Activated effector memory CD4-positive, alpha-beta T cell treated with anti-CD3 and anti-CD28 coated beads, Interleukin-2, amount 50 U/mL, for 16 hours (primary cell): ENCODE results near the gene KIF21A.
"Not testable (repeated sequence)": the region's sequence is repeated elsewhere in the genome, so short reads cannot be mapped to it uniquely, and the experiment has no call there.

Experiments used
- DNase-seq: peaks from one replicate; pipeline ENCODE4 v3.0.0-alpha.2; 2020

The KIF21A gene

GRCh38 chr12:39332661-39333175 is 110.2 kb downstream of the KIF21A start:
- no peak for DNase-seq

DNA sequence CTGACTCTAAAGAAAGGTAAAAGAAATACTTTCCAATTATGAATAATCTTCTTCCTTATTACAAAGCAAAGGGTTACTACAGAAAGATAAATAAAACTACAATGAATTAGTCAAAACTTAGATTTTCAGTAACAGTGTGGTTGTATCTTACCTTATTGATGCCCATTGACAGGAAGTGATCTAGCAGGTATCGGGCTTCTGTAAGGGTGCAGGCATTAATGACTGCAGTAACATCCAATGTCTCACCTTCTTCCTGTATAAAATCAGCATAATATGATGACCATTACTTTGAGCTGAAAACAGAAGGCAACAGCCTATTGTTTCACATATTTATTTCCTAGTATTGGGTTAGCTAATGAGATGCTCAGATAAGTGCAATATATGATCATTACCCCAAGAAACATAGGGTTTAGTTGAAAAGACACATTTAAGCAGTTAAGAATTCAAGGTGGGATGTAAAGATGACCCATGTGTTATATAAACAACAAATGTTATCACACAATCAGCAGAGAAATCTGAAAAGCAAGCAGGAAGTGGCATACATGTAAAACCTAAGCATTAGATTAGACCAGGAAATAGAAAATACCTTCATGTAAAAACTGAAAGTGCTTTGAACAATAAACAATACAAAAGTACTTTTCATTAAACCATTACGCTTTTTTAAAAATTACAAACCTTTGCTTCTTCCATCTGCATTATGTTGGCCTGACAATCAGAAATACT is 111.2 kb downstream of the KIF21A start:
- no peak for DNase-seq

DNA sequence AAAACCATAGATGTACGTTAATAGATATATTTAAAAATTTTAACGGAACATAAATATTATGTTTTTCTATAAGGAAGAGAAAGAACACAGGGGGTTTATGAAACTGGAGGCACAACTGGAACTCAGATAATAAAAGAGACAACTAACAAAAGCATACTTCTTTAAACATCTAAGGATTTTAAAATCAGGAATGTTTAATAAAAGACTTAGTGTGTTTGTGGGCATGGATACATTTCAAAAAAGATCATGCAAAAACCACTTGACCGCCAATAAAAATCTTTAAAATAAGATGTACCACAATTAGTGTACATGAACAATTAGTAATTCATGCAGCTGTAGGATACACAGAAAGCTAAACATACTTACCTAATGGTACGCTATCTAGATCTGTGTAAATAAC is 113.0 kb downstream of the KIF21A start:
- DNase-seq, result no peak

DNA sequence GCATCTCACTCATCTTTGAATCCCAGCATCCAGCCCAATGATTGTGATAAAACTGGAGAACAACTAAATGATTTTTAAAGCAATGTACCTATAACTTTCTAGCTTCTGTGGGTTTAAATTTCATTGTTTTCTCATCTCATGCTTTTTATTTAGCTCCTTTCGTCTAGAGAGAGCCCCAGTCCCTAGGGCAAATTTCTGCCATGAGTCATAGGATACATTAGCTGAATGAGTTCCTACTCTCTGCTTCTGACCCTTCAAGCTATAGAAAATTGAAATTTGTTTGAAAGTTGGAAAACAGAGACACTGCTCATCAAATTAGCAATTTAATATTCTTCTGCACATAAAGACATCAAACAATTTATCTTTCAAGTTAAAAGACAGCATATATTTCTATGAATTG is 113.9 kb downstream of the KIF21A start:
- no peak for DNase-seq

DNA sequence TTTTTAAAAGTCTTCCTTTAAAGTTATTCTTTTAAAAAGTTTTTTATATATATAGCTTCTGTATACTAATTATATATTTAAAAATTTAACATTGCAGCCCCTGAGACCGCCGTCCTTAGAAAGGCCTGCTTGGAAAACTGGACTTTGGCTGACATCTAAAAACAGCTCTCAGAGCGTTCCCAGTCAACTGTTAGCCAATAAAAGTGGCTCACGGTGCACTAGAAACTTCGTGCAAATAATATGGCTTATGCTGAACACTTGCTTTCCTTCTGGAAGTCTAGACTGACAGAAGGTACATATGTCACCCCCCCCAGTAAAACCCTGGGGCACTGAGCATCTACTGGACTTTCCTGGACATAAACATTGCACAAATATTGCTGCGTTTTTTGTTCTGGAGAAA is 115.0 kb downstream of the KIF21A start:
- no peak for DNase-seq

- DNase-seq, result no peak
Observed at GRCh38 chr12:39327510-39327909, 115.4 kb downstream of the KIF21A start.

GRCh38 chr12:39319180-39319579 is 123.7 kb downstream of the KIF21A start:
- no peak for DNase-seq

- DNase-seq, result no peak
Observed at GRCh38 chr12:39314547-39314946, 128.4 kb downstream of the KIF21A start.

GRCh38 chr12:39309516-39309915 is 133.4 kb downstream of the KIF21A start:
- no peak for DNase-seq

DNA sequence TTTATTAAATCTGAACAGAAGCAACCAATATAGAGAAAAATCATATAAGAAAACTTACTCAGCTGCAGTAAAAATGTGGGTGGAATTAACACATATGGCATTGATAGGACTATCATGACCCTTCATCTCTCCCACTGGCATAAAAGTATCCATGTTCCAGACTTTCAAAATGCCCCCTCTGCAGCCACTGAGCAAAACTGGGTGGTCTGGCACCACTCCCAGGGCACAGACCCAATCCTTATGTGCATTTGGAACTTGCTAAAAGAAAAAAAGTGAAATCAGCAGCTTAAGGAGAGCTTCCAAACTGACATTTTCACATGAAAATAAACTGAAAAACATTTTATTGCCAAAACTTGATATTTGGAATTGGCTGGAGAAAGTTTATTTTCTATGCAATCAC is 141.5 kb downstream of the KIF21A start:
- DNase-seq, result no peak

DNA sequence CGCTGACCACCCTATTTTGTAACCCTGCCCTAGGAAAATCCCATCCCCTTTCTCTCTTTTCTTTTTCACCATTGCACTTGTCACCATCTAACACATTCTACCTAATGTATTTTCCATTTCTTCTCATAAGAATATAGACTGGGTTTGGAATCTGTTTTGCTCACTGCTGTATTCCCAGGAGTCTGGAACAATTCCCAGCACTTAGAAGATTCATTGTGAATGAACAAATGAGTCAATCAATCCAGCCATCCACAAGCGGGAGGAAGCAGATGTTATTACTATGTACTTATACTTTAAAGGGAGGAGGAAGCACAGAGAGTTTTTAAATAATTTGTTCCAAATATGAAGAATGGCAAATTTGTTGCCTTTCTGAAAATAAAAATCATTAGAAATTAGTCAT is 142.1 kb downstream of the KIF21A start:
- DNase-seq, result no peak

- DNase-seq, result no peak
Observed at GRCh38 chr12:39297891-39298290, 145.0 kb downstream of the KIF21A start.

- DNase-seq, result no peak
Observed at GRCh38 chr12:39296496-39296895, 146.4 kb downstream of the KIF21A start.

DNA sequence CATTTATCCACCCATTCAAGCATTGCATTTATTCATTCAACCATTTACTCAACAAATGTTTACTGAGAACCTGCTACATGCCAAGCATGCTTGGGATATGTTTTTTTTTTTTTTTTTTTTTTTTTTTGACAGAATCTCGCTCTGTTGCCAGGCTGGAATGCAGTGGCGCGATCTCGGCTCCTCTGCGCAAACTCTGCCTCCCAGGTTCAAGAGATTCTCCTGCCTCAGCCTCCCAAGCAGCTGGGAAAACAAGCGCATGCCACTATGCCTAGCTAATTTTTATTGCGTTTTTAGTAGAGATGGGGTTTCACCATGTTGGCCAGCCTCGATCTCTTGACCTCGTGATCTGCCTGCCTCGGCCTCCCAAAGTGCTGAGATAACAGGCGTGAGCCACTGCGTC is 147.3 kb downstream of the KIF21A start:
- DNase-seq, result not testable (repeated sequence)

- no peak for DNase-seq
Observed at GRCh38 chr12:39294715-39295114, 148.2 kb downstream of the KIF21A start.

DNA sequence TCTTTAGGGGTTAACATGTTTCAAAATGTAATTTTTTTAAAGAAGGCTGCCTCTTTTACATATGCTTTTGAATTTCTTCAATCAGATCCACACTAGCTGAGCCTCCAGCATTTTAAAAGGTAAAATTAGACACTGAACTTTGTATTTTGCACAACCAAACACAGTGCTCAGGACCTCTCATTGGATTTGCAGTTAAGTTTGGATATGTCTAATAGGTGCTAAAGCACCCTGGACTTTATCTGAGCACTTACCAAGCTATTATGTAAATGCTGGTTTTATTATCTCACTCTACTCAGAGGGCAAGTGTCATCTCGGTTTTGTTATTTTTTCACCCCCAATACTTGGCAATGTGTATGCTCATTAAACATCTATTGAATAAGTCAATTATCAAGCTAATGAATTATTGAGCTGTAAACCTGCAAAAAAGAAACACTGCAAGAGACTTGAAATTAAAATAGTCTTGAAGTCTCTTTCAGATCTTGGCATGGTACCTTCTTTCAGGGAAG is 150.7 kb downstream of the KIF21A start:
- DNase-seq, result no peak

DNA sequence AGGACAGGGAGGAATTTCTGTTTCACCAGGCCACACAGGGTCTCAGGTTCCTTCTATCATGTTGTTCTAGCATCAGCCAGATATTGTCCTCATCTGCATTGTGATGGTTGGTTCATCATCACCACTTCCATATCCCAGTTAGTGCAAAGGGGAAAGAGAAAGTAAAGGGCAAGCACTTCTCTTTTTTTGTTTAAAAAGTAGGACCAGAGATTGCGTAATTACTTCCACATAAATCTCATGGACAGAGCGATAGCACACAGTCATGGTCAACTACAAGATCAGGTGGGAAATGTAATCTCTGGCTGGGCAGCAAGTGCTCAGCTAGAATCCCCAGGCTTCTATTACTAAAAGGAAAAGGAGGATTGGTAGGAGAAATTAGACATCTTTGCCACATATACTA is 155.1 kb downstream of the KIF21A start:
- DNase-seq, result no peak

GRCh38 chr12:39287409-39287808 is 155.5 kb downstream of the KIF21A start:
- no peak for DNase-seq

DNA sequence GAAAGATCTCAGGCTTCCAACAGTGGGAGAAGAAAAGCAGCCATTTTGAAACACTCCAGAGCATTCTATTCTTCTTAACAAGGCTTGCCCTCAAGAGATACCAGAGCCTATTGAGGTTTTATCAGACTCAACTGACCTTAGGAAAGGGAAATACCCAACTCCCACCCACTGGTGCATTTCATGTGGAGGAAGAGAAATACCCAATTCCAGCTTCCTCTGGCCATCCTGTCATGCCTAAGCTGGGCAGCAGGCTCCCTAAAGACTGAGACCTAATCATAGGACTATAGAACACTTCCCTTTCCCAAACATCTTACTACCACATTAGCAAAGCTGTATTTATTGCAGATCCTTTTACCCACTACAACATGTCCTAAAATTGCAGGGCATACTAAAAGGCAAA is 164.5 kb downstream of the KIF21A start:
- no peak for DNase-seq

GRCh38 chr12:39277416-39277815 is 165.5 kb downstream of the KIF21A start:
- DNase-seq, result no peak

DNA sequence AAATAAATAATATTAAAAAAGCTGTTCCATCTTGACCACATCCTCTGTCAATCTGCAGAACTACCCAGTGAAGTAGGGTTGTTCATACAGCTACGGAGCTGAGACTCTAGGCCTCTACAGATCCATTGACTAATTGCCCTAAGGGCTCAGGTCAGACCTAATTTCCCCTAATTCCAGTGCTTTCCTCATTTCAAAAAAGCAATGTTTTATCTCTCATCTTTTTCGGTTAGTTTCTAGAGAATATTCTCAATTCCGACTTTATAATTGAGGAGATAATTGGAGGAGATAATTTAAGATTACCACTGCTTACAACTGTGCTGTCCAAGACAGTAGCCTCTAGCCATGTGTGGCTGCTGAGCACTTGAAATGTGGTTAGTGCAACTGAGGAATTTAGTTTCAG is 167.1 kb downstream of the KIF21A start:
- no peak for DNase-seq

DNA sequence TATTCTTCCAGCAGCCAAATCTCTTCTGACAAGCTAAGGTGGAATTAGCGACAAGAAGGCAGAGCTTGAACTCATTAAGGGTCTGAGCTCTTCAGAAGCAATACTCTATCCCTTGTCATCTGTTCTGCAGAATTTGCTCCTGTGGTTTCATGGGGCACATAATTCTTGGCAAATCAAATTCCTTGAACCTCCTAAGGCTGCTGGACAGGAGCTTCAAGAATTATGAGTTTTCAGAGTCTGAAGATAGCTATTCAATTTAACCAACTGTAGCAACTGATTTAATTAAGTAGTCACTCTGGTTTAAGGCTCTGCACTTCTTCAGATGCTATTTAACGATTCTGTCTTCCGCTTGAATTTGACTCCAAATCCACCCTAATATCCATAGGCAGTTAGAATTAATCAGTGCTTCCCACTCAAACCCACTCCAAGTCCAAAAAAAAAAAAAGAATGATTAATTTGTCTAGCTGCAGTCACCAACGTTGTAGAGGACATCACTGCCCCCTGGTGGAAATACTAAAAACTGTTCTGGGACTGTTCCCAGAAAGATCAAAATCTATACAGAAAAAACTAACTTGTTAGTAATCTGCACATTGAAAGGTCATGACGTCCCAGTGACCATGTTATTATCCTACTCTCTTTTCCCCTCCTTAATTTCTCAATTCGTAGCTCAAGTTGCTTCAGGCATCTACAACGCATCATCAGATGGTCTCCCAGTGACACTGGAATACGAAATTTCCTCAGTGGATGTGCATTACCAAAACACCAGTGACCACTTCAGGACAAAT is 169.9 kb downstream of the KIF21A start:
- no peak for DNase-seq

- DNase-seq, result no peak
Observed at GRCh38 chr12:39269492-39269891, 173.4 kb downstream of the KIF21A start.

DNA sequence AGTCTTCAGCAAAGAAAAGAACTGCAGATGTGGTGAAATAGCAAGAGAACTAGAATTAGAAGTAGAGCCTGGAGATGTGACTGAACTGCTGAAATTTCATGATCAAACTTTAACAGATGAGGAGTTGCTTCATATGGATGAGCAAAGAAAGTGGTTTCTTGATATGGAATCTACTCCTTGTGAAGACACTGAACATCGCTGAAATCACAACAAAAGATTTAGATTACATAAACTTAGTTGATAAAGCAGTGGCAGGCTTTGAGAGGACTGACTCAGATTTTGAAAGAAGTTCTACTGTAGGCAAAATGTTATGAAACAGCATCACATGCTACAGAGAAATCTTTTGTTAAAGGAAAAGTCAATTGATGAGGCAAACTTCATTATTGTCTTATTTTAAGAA is 175.0 kb downstream of the KIF21A start:
- DNase-seq, result no peak
